Measurements from ENCODE around the gene PRODH. TPM values are rescaled to one million over a fixed set of nuclear protein-coding genes. Genes with fewer than 3 reads are reported as not detected.
"Not testable (repeated sequence)": the region's sequence is repeated elsewhere in the genome, so short reads cannot be mapped to it uniquely, and the experiment has no call there.

Gene PRODH
- polyA plus RNA-seq, 3 donors: not detected

DNA sequence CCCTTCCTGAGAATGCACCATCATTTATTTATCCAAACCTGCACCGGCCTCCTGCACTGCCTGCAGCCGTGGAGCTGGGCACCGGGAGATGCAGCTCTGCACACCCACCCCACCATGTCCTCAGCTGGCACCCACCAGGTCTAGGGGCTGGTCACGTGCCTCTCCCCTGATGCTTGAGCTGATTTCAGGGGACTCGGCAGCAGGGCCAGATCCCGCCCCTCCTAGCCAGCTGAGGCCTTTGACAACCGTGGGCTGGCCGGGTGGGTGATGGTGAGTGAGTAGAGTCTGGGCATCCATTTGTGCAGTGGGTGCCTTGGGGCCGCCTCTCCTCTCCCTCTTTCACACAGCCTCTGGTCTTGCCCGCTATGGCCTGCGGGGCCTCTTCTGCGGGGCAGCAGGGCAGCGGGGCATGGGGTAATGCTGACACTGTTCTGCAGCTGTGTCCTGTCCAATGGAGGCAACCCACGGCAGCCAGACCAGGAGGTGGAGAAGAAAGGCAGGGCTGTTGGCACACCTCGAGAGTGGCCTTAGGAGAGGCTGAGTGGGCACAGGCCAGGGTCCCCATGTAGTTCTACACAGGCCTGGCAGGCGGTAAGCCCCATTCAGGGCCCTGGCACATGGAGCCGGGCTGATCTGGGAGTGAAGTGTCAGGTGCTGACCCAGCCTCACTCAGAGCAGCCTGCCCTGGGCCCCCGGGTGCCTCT, 38.5 kb upstream of the PRODH start:
- WGBS (ENCODE audit: insufficient coverage): 86% methylated on average over 7 of the region's 18 CpGs
- H3K9me3 Mint-ChIP-seq: peaks cover 0 to 4% (median 2%) of the 10 kb centered on the region in 7 donors
- Histone ChIP-seq H3K4me2 (replicated peaks; ENCODE audit: extremely low read depth, low read length, poor library complexity, severe bottlenecking) (no peak overlapping the region), H3K9ac (ENCODE audit: insufficient read depth, low read length, poor library complexity, severe bottlenecking) (no peak overlapping the region), H3K4me1 (ENCODE audit: control insufficient read depth in 1 of 2, insufficient read depth in 2 of 2, low read length in 2 of 2) (no peaks in the 10 kb centered on the region), H4K20me1 (ENCODE audit: insufficient read depth, low read length) (no peaks in the 10 kb centered on the region), H2AFZ (ENCODE audit: insufficient read depth, low read depth, low read length, poor library complexity, severe bottlenecking) (no peak overlapping the region), H3K27ac (ENCODE audit: low read depth in 1 of 2, low read length in 2 of 2) (no peak overlapping the region), H3K36me3 (replicated peaks in 1 of 2; ENCODE audit: control insufficient read depth in 1 of 2, insufficient read depth in 2 of 2, low read length in 2 of 2) (no peaks in the 10 kb centered on the region), H3K4me3 (replicated peaks in 1 of 3; ENCODE audit: low read depth in 2 of 3, low read length in 3 of 3) (no peak overlapping the region), H3K79me2 (ENCODE audit: insufficient read depth, low read length) (no peaks in the 10 kb centered on the region), H3K27me3 (ENCODE audit: control insufficient read depth in 2 of 2, insufficient read depth in 2 of 2, low read length in 2 of 2) (peaks cover 2 to 18% of the 10 kb centered on the region in 2 donors), H3K9me3 (replicated peaks in 1 of 2; ENCODE audit: control insufficient read depth in 1 of 2, insufficient read depth in 1 of 2, low read length in 2 of 2) (no peaks in the 10 kb centered on the region)
- peaks cover 21 to 29% (median 24%) of the 10 kb centered on the region in 3 donors for H3K27me3 Mint-ChIP-seq (ENCODE audit: low read depth in 3 of 3)
- no peaks in the 10 kb centered on the region for H3K36me3 Mint-ChIP-seq
- DNase-seq: no peak
- H3K4me1 Mint-ChIP-seq: no peaks in the 10 kb centered on the region
- intact Hi-C loops (cut with micrococcal nuclease): no loop called here
- TF ChIP-seq, protein P1, sequence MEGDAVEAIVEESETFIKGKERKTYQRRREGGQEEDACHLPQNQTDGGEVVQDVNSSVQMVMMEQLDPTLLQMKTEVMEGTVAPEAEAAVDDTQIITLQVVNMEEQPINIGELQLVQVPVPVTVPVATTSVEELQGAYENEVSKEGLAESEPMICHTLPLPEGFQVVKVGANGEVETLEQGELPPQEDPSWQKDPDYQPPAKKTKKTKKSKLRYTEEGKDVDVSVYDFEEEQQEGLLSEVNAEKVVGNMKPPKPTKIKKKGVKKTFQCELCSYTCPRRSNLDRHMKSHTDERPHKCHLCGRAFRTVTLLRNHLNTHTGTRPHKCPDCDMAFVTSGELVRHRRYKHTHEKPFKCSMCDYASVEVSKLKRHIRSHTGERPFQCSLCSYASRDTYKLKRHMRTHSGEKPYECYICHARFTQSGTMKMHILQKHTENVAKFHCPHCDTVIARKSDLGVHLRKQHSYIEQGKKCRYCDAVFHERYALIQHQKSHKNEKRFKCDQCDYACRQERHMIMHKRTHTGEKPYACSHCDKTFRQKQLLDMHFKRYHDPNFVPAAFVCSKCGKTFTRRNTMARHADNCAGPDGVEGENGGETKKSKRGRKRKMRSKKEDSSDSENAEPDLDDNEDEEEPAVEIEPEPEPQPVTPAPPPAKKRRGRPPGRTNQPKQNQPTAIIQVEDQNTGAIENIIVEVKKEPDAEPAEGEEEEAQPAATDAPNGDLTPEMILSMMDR (IDR thresholded peaks at IDR 0.05): no peak
- no peak overlapping the region for H3K27ac Mint-ChIP-seq
- H3K4me3 Mint-ChIP-seq: no peak overlapping the region

DNA sequence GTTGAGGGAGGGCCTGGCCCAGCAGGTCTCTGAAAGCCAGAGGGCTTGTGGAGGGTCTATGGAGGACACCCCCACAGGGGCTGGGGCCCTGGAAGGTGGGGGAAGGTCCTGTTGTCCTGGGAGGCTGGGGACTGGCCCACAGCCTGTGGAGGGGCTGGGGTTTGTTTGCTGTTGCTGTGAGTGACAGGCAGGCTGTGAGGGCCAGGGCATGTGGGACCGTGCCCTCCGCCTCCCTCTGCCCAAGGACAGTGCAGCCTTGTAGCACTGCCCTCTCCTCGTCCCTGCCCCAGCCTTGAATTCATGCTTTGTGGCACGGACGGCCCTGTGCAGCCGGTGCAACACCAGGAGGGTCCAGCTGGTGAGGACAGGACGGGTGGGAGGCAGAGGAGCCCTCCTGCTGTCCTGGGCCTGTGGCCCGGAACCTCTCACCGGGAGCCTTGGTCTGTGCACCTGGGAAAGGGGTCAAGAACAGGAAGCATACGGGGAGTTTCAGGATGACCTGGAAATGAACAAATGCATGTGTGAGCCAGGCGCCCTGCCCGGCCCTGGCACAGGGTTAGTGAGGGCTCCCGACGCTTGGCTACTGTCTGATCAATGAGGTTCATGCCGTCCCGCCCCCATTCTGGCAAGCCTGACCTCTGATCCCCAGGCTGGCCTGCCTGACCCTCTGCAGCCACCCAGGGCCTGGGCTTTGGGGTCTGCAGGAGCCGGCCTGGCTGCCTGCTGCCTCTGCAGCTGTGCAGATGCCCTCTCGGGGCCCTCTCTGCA, 37.4 kb upstream of the PRODH start:
- H3K27me3 ChIP-seq (ENCODE audit: control insufficient read depth in 2 of 2, insufficient read depth in 2 of 2, low read length in 2 of 2): peaks cover 2 to 23% of the 10 kb centered on the region in 2 donors
- TF ChIP-seq, protein P1 (IDR thresholded peaks at IDR 0.05): no peak
- Mint-ChIP-seq H3K36me3 (no peaks in the 10 kb centered on the region), H3K4me3 (no peak overlapping the region), H3K9me3 (peaks cover 0 to 2% (median 0%) of the 10 kb centered on the region in 7 donors), H3K27me3 (ENCODE audit: low read depth in 3 of 3) (peaks cover 29 to 41% (median 32%) of the 10 kb centered on the region in 3 donors), H3K4me1 (no peaks in the 10 kb centered on the region), H3K27ac (no peak overlapping the region)
- no peak overlapping the region for H3K4me3 ChIP-seq (replicated peaks in 1 of 3; ENCODE audit: low read depth in 2 of 3, low read length in 3 of 3)
- intact Hi-C loops (cut with micrococcal nuclease): no loop called here
- no peaks in the 10 kb centered on the region for H3K4me1 ChIP-seq (ENCODE audit: control insufficient read depth in 1 of 2, insufficient read depth in 2 of 2, low read length in 2 of 2)
- no peak overlapping the region for H3K4me2 ChIP-seq (replicated peaks; ENCODE audit: extremely low read depth, low read length, poor library complexity, severe bottlenecking)
- no peak overlapping the region for H3K9ac ChIP-seq (ENCODE audit: insufficient read depth, low read length, poor library complexity, severe bottlenecking)
- 90% methylated on average over 13 of the region's 18 CpGs for WGBS (ENCODE audit: insufficient coverage)
- H2AFZ ChIP-seq (ENCODE audit: insufficient read depth, low read depth, low read length, poor library complexity, severe bottlenecking): no peak overlapping the region
- DNase-seq: no peak
- no peaks in the 10 kb centered on the region for H3K79me2 ChIP-seq (ENCODE audit: insufficient read depth, low read length)
- no peaks in the 10 kb centered on the region for H3K9me3 ChIP-seq (replicated peaks in 1 of 2; ENCODE audit: control insufficient read depth in 1 of 2, insufficient read depth in 1 of 2, low read length in 2 of 2)
- no peak overlapping the region for H3K27ac ChIP-seq (ENCODE audit: low read depth in 1 of 2, low read length in 2 of 2)
- H3K36me3 ChIP-seq (replicated peaks in 1 of 2; ENCODE audit: control insufficient read depth in 1 of 2, insufficient read depth in 2 of 2, low read length in 2 of 2): no peaks in the 10 kb centered on the region
- no peaks in the 10 kb centered on the region for H4K20me1 ChIP-seq (ENCODE audit: insufficient read depth, low read length)

DNA sequence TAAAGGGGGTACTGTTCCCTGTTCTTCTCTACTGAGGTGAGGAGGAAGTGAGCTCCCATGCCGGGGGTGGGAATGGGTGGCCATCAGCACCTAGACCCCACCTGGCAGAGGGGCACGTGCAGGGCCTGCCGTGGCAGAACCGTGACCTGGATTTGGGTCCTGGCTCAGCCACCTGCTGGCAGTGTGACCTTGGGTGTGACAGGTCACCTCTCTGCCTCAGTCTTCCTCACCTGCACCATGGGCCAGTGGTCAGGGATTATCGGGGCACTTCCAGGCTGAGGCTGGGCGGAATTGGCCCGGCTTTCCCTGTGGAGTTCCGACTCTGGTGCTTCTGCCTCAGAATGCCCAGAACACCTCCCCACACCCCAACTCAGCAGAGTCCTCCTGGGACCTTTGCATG, 36.5 kb upstream of the PRODH start:
- H3K4me3 ChIP-seq (replicated peaks in 1 of 3; ENCODE audit: low read depth in 2 of 3, low read length in 3 of 3); intact Hi-C loops (cut with micrococcal nuclease); H3K79me2 ChIP-seq (ENCODE audit: insufficient read depth, low read length); H3K27ac Mint-ChIP-seq; DNase-seq; H3K9ac ChIP-seq (ENCODE audit: insufficient read depth, low read length, poor library complexity, severe bottlenecking); H3K9me3 ChIP-seq (replicated peaks in 1 of 2; ENCODE audit: control insufficient read depth in 1 of 2, insufficient read depth in 1 of 2, low read length in 2 of 2); H4K20me1 ChIP-seq (ENCODE audit: insufficient read depth, low read length); H3K36me3 Mint-ChIP-seq; H3K4me3 Mint-ChIP-seq; H3K27ac ChIP-seq (ENCODE audit: low read depth in 1 of 2, low read length in 2 of 2); H3K4me2 ChIP-seq (replicated peaks; ENCODE audit: extremely low read depth, low read length, poor library complexity, severe bottlenecking); H3K36me3 ChIP-seq (replicated peaks in 1 of 2; ENCODE audit: control insufficient read depth in 1 of 2, insufficient read depth in 2 of 2, low read length in 2 of 2); H2AFZ ChIP-seq (ENCODE audit: insufficient read depth, low read depth, low read length, poor library complexity, severe bottlenecking); H3K4me1 ChIP-seq (ENCODE audit: control insufficient read depth in 1 of 2, insufficient read depth in 2 of 2, low read length in 2 of 2); H3K9me3 Mint-ChIP-seq; H3K4me1 Mint-ChIP-seq: not testable (repeated sequence)
- H3K27me3 Mint-ChIP-seq (ENCODE audit: low read depth in 3 of 3): peaks cover 27 to 47% (median 36%) of the 10 kb centered on the region in 3 donors
- H3K27me3 ChIP-seq (ENCODE audit: control insufficient read depth in 2 of 2, insufficient read depth in 2 of 2, low read length in 2 of 2): peaks cover 2 to 23% of the 10 kb centered on the region in 2 donors
- 100% methylated on average over 1 of the region's 8 CpGs for WGBS (ENCODE audit: insufficient coverage)

All from CD14-positive monocyte (primary cell).